K562 (cell line): Measurements from ENCODE around the gene DPH7. TPM values are rescaled to one million over a fixed set of nuclear protein-coding genes. Genes with fewer than 3 reads are reported as not detected.

Experiments
- MTA3 ChIP-seq: fragments of 450-650 bp; formaldehyde crosslinking; IDR thresholded peaks from 2 replicates; pipeline ENCODE4 v1.6.1; 2017; ENCODE audit warnings: mild to moderate bottlenecking, borderline replicate concordance
- TARDBP ChIP-seq: fragments of 450-650 bp; IDR thresholded peaks from 2 replicates; pipeline ENCODE4 v1.6.1; 2016
- TRIM24 ChIP-seq, 2 experiments: fragments of 450-650 bp; IDR thresholded peaks; 2 replicates each; pipeline ENCODE4 v1.6.1; 2016
- ZC3H4 ChIP-seq: sonication (generic); formaldehyde crosslinking; IDR thresholded peaks from 2 replicates; pipeline ENCODE4 v1.9.0; 2021; ENCODE audit warnings: missing genetic modification reagents, borderline replicate concordance
- ZNF134 ChIP-seq: fragments of 250-450 bp; sonication (Bioruptor Pico); conservative IDR thresholded peaks from 2 replicates; pipeline ENCODE4 v1.4.0; 2020
- ZNF766 ChIP-seq: fragments of 200-800 bp; sonication (Bioruptor generic); conservative IDR thresholded peaks from 2 replicates; pipeline ENCODE4 v1.6.1; 2016; ENCODE audit warnings: missing genetic modification characterization, missing compliant biosample characterization
- polyA plus RNA-seq, 8 experiments: library from polyadenylated mRNA; depleted of rRNA in 4 of 8; stranded (reverse) in 5 of 8; unstranded in 3 of 8; fragments of >200 nt; fragmentation: Nextera tagmentation in 2 of 8; fragmentation: Illumina TruSeq in 1 of 8; extraction: Ambion mirVana in 2 of 8; extraction: Trizol in 1 of 8; gene quantifications; 2 replicates each; pipeline versions ENCODE4 v1.2.1 to v1.2.3, GENCODE V29; 2011 to 2014; ENCODE audit warnings: inconsistent platforms in 1 of 8, missing spikeins in 1 of 8
- total RNA-seq, 7 experiments: library from RNA; depleted of rRNA in 6 of 7; stranded (reverse); fragments of >200 nt in 6 of 7; fragmentation: Illumina TruSeq in 2 of 7; extraction: Trizol in 2 of 7; gene quantifications; 2 replicates each; pipeline versions ENCODE4 v1.2.1 to v1.2.3, GENCODE V29; 2011 to 2021; ENCODE audit warnings: low replicate concordance in 1 of 7
- TF ChIP-seq, protein P1 (sequence below): sonication (generic); formaldehyde crosslinking; IDR thresholded peaks from 2 replicates; pipeline ENCODE4 v1.8.0; 2023; ENCODE audit warnings: mild to moderate bottlenecking, missing genetic modification reagents
- TF ChIP-seq, protein P2 (sequence below): sonication (generic); formaldehyde crosslinking; IDR thresholded peaks from 2 replicates; pipeline ENCODE4 v1.8.0; 2022; ENCODE audit warnings: mild to moderate bottlenecking, missing genetic modification reagents
- TF ChIP-seq, protein P3 (sequence below): fragments of 450-650 bp; IDR thresholded peaks from 2 replicates; pipeline ENCODE4 v1.6.1; 2016; ENCODE audit warnings: low read depth, mild to moderate bottlenecking, moderate library complexity
- TF ChIP-seq, protein P4 (sequence below), 2 experiments: fragments of 450-650 bp; formaldehyde crosslinking in 1 of 2; IDR thresholded peaks; 2 replicates each; pipeline versions ENCODE4 v1.4.0 to v1.6.1; 2014 to 2020; ENCODE audit warnings: mild to moderate bottlenecking in 2 of 2, borderline replicate concordance in 1 of 2, low read depth in 1 of 2
- TF ChIP-seq, protein P5 (sequence below): sonication (generic); formaldehyde crosslinking; IDR thresholded peaks from 2 replicates; pipeline ENCODE4 v1.8.0; 2023; ENCODE audit warnings: mild to moderate bottlenecking, missing genetic modification reagents

The DPH7 gene
- total and polyA plus RNA-seq, 9 of the 15 experiments (the other 6 are each of a cell fraction or from before 2014, with no cell fraction given): 13.9 to 68.6 (median 41.3) TPM

DNA sequence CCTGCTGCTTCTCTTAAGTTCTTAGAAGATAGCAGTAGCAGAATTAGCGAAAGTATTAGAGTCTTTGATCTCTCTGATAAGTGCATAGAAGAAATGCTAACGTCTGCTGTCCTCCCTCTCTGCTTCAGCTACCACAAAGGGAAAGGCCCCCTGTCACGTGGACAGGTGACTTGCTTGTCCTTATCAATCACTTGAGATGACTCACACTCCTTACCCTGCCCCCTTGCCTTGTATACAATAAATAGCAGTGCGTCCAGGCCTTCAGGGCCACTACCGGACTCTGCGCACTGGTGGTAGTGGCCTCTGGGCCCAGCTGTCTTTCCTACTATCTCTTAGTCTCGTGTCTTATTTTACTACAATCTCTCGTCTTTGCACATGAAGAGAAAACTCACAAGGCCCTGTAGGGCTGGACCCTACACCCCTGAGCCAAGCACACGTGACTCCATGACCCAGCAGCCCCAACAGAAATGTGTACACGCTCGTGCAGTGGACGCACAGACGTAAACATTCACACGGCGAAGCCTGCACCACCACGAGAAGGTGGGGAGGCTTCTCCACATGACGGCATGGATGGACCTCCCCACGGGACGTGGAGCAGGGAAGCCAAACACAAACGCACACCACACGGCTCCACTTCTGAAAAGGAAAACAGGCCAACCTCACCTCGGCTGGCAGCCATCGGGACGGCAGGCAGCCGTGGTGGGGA, 66.8 kb downstream of the DPH7 start (continued):
- TF ChIP-seq, protein P1, sequence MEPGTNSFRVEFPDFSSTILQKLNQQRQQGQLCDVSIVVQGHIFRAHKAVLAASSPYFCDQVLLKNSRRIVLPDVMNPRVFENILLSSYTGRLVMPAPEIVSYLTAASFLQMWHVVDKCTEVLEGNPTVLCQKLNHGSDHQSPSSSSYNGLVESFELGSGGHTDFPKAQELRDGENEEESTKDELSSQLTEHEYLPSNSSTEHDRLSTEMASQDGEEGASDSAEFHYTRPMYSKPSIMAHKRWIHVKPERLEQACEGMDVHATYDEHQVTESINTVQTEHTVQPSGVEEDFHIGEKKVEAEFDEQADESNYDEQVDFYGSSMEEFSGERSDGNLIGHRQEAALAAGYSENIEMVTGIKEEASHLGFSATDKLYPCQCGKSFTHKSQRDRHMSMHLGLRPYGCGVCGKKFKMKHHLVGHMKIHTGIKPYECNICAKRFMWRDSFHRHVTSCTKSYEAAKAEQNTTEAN (CRISPR knock-in tag): no peak
- TF ChIP-seq, protein P2, sequence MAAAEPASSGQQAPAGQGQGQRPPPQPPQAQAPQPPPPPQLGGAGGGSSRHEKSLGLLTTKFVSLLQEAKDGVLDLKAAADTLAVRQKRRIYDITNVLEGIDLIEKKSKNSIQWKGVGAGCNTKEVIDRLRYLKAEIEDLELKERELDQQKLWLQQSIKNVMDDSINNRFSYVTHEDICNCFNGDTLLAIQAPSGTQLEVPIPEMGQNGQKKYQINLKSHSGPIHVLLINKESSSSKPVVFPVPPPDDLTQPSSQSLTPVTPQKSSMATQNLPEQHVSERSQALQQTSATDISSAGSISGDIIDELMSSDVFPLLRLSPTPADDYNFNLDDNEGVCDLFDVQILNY (CRISPR knock-in tag): 0 out of 2 replicates have a peak, but pooled peaks have one; percentile 27
- TF ChIP-seq, protein P3, sequence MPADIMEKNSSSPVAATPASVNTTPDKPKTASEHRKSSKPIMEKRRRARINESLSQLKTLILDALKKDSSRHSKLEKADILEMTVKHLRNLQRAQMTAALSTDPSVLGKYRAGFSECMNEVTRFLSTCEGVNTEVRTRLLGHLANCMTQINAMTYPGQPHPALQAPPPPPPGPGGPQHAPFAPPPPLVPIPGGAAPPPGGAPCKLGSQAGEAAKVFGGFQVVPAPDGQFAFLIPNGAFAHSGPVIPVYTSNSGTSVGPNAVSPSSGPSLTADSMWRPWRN: no peak; the same call in 1 of the 2 replicates
- TF ChIP-seq TRIM24 (IDR thresholded peaks at IDR 0.05): peak; percentile 67 to 79
- TF ChIP-seq ZNF134 (CRISPR knock-in tag): no peak
- peak; percentile 70; the same call in 1 of the 2 replicates for TF ChIP-seq MTA3
- TF ChIP-seq, protein P4, sequence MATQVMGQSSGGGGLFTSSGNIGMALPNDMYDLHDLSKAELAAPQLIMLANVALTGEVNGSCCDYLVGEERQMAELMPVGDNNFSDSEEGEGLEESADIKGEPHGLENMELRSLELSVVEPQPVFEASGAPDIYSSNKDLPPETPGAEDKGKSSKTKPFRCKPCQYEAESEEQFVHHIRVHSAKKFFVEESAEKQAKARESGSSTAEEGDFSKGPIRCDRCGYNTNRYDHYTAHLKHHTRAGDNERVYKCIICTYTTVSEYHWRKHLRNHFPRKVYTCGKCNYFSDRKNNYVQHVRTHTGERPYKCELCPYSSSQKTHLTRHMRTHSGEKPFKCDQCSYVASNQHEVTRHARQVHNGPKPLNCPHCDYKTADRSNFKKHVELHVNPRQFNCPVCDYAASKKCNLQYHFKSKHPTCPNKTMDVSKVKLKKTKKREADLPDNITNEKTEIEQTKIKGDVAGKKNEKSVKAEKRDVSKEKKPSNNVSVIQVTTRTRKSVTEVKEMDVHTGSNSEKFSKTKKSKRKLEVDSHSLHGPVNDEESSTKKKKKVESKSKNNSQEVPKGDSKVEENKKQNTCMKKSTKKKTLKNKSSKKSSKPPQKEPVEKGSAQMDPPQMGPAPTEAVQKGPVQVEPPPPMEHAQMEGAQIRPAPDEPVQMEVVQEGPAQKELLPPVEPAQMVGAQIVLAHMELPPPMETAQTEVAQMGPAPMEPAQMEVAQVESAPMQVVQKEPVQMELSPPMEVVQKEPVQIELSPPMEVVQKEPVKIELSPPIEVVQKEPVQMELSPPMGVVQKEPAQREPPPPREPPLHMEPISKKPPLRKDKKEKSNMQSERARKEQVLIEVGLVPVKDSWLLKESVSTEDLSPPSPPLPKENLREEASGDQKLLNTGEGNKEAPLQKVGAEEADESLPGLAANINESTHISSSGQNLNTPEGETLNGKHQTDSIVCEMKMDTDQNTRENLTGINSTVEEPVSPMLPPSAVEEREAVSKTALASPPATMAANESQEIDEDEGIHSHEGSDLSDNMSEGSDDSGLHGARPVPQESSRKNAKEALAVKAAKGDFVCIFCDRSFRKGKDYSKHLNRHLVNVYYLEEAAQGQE (IDR thresholded peaks at IDR 0.05; ENCODE audit: borderline replicate concordance): 0 out of 2 replicates have a peak, but pooled peaks have one; percentile 29
- TF ChIP-seq, protein P4 (CRISPR knock-in tag; IDR thresholded peaks at IDR 0.05; ENCODE audit: low read depth): no peak
- TF ChIP-seq ZNF766 (CRISPR knock-in tag): 0 out of 2 replicates have a peak, but pooled peaks have one; percentile 24
- TF ChIP-seq, protein P5, sequence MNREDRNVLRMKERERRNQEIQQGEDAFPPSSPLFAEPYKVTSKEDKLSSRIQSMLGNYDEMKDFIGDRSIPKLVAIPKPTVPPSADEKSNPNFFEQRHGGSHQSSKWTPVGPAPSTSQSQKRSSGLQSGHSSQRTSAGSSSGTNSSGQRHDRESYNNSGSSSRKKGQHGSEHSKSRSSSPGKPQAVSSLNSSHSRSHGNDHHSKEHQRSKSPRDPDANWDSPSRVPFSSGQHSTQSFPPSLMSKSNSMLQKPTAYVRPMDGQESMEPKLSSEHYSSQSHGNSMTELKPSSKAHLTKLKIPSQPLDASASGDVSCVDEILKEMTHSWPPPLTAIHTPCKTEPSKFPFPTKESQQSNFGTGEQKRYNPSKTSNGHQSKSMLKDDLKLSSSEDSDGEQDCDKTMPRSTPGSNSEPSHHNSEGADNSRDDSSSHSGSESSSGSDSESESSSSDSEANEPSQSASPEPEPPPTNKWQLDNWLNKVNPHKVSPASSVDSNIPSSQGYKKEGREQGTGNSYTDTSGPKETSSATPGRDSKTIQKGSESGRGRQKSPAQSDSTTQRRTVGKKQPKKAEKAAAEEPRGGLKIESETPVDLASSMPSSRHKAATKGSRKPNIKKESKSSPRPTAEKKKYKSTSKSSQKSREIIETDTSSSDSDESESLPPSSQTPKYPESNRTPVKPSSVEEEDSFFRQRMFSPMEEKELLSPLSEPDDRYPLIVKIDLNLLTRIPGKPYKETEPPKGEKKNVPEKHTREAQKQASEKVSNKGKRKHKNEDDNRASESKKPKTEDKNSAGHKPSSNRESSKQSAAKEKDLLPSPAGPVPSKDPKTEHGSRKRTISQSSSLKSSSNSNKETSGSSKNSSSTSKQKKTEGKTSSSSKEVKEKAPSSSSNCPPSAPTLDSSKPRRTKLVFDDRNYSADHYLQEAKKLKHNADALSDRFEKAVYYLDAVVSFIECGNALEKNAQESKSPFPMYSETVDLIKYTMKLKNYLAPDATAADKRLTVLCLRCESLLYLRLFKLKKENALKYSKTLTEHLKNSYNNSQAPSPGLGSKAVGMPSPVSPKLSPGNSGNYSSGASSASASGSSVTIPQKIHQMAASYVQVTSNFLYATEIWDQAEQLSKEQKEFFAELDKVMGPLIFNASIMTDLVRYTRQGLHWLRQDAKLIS (CRISPR knock-in tag): 0 out of 2 replicates have a peak, but pooled peaks have one; percentile 58
- TF ChIP-seq TARDBP: no peak
- TF ChIP-seq ZC3H4: peak; percentile 90
